Endothelial cell of umbilical vein (primary cell): ENCODE results near the gene CACNA2D3. TPM values are rescaled to one million over a fixed set of nuclear protein-coding genes. Genes with fewer than 3 reads are reported as not detected.

Experiments used
- BruUV-seq: library from RNA; stranded (reverse); fragments of 400-500 nt; replicated peaks from 2 replicates; lab custom pipeline; 2021; lab: Mats Ljungman, UMichigan
- CTCF ChIA-PET: fragments of 300-600, 350-600 bp; sonication (Branson Sonifier 250); formaldehyde crosslinking; loops from one replicate; lab custom pipeline; 2021; ENCODE audit warnings: antibody characterized with exemption, inconsistent platforms; lab: Charles Lee
- POLR2A ChIA-PET: fragments of 300-600, 350-600 bp; sonication (Branson Sonifier 250); formaldehyde crosslinking; loops from one replicate; lab custom pipeline; 2021; ENCODE audit warnings: antibody characterized with exemption, inconsistent platforms; lab: Charles Lee
- DNase-seq: peaks from one replicate; pipeline ENCODE4 v3.0.0-alpha.2; 2011; ENCODE audit warnings: low read depth, low spot score
- FAIRE-seq: peaks from 2 replicates; lab custom pipeline; 2011; peaks lifted over from hg19 to GRCh38; lab: Jason Lieb, UNC
- H2AFZ ChIP-seq: 2 replicates; pipeline ENCODE4 v1.6.0; 2012; ENCODE audit warnings: low read depth, low read length, control low read depth, inconsistent platforms
- H3K27ac ChIP-seq: 2 replicates; pipeline ENCODE4 v1.5.1; 2011; ENCODE audit warnings: low read depth, mild to moderate bottlenecking, control low read depth, low read length, moderate library complexity; ENCODE audit not compliant: insufficient read depth
- H3K27me3 ChIP-seq, 2 experiments: 2 replicates each; pipeline versions ENCODE4 v1.6.0 to v1.6.1; 2011; ENCODE audit warnings: low read length in 2 of 2, mixed read lengths in 1 of 2; ENCODE audit not compliant: control insufficient read depth in 2 of 2, insufficient read depth in 2 of 2
- H3K36me3 ChIP-seq, 2 experiments: 2 replicates in 1 of 2; 3 replicates in 1 of 2; pipeline ENCODE4 v1.5.1; 2011; ENCODE audit warnings: low read length in 2 of 2, mild to moderate bottlenecking in 1 of 2, moderate library complexity in 1 of 2; ENCODE audit not compliant: control insufficient read depth in 2 of 2, insufficient read depth in 2 of 2; ENCODE audit errors: extremely low read depth in 1 of 2
- H3K4me1 ChIP-seq: 3 replicates; pipeline ENCODE4 v1.5.1; 2011; ENCODE audit warnings: mild to moderate bottlenecking, low read length; ENCODE audit not compliant: control insufficient read depth, insufficient read depth; ENCODE audit errors: extremely low read depth
- H3K4me2 ChIP-seq: 2 replicates; pipeline ENCODE4 v1.6.1; 2011; ENCODE audit warnings: low read length, control low read depth, mixed read lengths; ENCODE audit not compliant: insufficient read depth
- H3K4me3 ChIP-seq, 3 experiments: fragments of 200-600 bp in 1 of 3; sonication (generic), shearing (Covaris generic) in 1 of 3; replicated peaks in 1 of 3; 2 replicates each; pipeline ENCODE4 v1.5.1; 2011 to 2016; ENCODE audit warnings: control low read depth in 3 of 3, low read length in 3 of 3, mild to moderate bottlenecking in 2 of 3, inconsistent platforms in 1 of 3, low read depth in 1 of 3, moderate library complexity in 1 of 3; ENCODE audit not compliant: insufficient read depth in 1 of 3
- H3K79me2 ChIP-seq: 2 replicates; pipeline ENCODE4 v1.6.0; 2012; ENCODE audit warnings: low read length, inconsistent platforms; ENCODE audit not compliant: control insufficient read depth, insufficient read depth
- H3K9ac ChIP-seq: replicated peaks from 2 replicates; pipeline ENCODE3; 2011; ENCODE audit warnings: low read length, control low read depth; ENCODE audit not compliant: insufficient read depth; ENCODE audit errors: extremely low read depth
- H3K9me1 ChIP-seq: replicated peaks from 3 replicates; pipeline ENCODE4 v1.6.0; 2011; ENCODE audit warnings: mild to moderate bottlenecking, low read length; ENCODE audit not compliant: control insufficient read depth, insufficient read depth; ENCODE audit errors: extremely low read depth
- H3K9me3 ChIP-seq: replicated peaks from 2 replicates; pipeline ENCODE4 v1.5.1; 2012; ENCODE audit warnings: low read length, inconsistent platforms; ENCODE audit not compliant: control insufficient read depth, insufficient read depth
- H4K20me1 ChIP-seq: replicated peaks from 2 replicates; pipeline ENCODE3; 2011; ENCODE audit warnings: mild to moderate bottlenecking, low read length; ENCODE audit not compliant: control insufficient read depth, insufficient read depth; ENCODE audit errors: extremely low read depth
- CTCF ChIP-seq, 2 donors: IDR thresholded peaks; 1 replicate in 1 of 2; 2 replicates in 1 of 2; pipeline ENCODE4 v1.5.1; 2011; ENCODE audit warnings: low read length in 2 of 2, mild to moderate bottlenecking in 2 of 2, moderate library complexity in 2 of 2, control low read depth in 1 of 2, inconsistent platforms in 1 of 2, low read depth in 1 of 2; ENCODE audit not compliant: insufficient read depth in 1 of 2; ENCODE audit errors: extremely low read depth in 1 of 2
- EZH2 ChIP-seq: IDR thresholded peaks from 2 replicates; pipeline ENCODE4 v1.6.1; 2012; ENCODE audit warnings: borderline replicate concordance, low read depth, mild to moderate bottlenecking, moderate library complexity, low read length, inconsistent platforms; ENCODE audit not compliant: severe bottlenecking
- FOS ChIP-seq: IDR thresholded peaks from 2 replicates; pipeline ENCODE4 v1.6.1; 2011; ENCODE audit warnings: mild to moderate bottlenecking, low read length, moderate library complexity, borderline replicate concordance; ENCODE audit not compliant: insufficient read depth
- GATA2 ChIP-seq: IDR thresholded peaks from 2 replicates; pipeline ENCODE4 v1.7.0; 2011; ENCODE audit warnings: low read depth, mild to moderate bottlenecking, moderate library complexity, mixed read lengths, low read length; ENCODE audit not compliant: insufficient read length, insufficient read depth
- JUN ChIP-seq: IDR thresholded peaks from 2 replicates; pipeline ENCODE4 v1.6.1; 2011; ENCODE audit warnings: borderline replicate concordance, low read depth; ENCODE audit not compliant: insufficient read length, insufficient read depth
- MAX ChIP-seq: IDR thresholded peaks from 2 replicates; pipeline ENCODE4 v1.6.1; 2011; ENCODE audit not compliant: insufficient read depth, insufficient read length
- MYC ChIP-seq: IDR thresholded peaks from one replicate; pipeline ENCODE4 v1.6.1; 2011; ENCODE audit warnings: mild to moderate bottlenecking, low read depth, low read length
- POLR2AphosphoS5 ChIP-seq: IDR thresholded peaks from 2 replicates; pipeline ENCODE4 v1.6.1; 2012; ENCODE audit warnings: low read depth, mild to moderate bottlenecking, control low read depth, low read length, moderate library complexity; ENCODE audit not compliant: insufficient read depth
- dilution Hi-C: fragments of 300-500 bp; cut with MboI; formaldehyde crosslinking; loops from one replicate; pipeline ENCODE4 v1.15.0; 2019; ENCODE audit warnings: low sequenced_read_pairs; ENCODE audit not compliant: extremely low pct_ligation_motif_present
- intact Hi-C: fragments of 100-400 bp; cut with micrococcal nuclease; formaldehyde crosslinking; loops from one replicate; pipeline ENCODE4 v1.10.0; 2022
- polyA plus RNA-seq, 4 experiments: library from polyadenylated mRNA; depleted of rRNA in 3 of 4; stranded (reverse) in 3 of 4; unstranded in 1 of 4; fragments of >200 nt; gene quantifications; 2 replicates each; pipeline versions ENCODE4 v1.2.1 to v1.2.3, GENCODE V29; 2011 to 2012; ENCODE audit warnings: missing spikeins in 1 of 4
- total RNA-seq: library from RNA; stranded (reverse); gene quantifications from 2 replicates; pipeline ENCODE4 v1.2.3, GENCODE V29; 2021

CACNA2D3 gene
- total and polyA plus RNA-seq, 2 donors (not counting 3 experiments of a cell fraction or from before 2014, with no cell fraction given), result not detected

GRCh38 chr3:54985856-54986255 lies 863.5 kb downstream of the CACNA2D3 start:
- BruUV-seq, result no TSS peak
- DNase-seq, result no peak
- FAIRE-seq, result no peak

More at GRCh38 chr3:54985856-54986255, 863.5 kb downstream of the CACNA2D3 start:
- TF ChIP-seq EZH2, result no peak
- TF ChIP-seq CTCF (IDR thresholded peaks at IDR 0.05; ENCODE audit: extremely low read depth in 1 of 2, insufficient read depth in 1 of 2, low read depth in 1 of 2, low read length in 2 of 2), result no peak
- no peak for TF ChIP-seq POLR2AphosphoS5
- TF ChIP-seq FOS, result no peak
- TF ChIP-seq MYC, result no peak
- TF ChIP-seq GATA2, result no peak
- TF ChIP-seq JUN, result no peak
- no peak for TF ChIP-seq MAX
- ChIA-PET POLR2A (no interaction called here), CTCF (no interaction called here)
- no peaks in the 10 kb centered on the region for H3K36me3 ChIP-seq
- no peak overlapping the region for H3K4me3 ChIP-seq
- dilution Hi-C loops (no loop called here), intact Hi-C loops (no loop called here)
- H3K27me3 ChIP-seq, result no peaks in the 10 kb centered on the region
- H3K9ac ChIP-seq, result no peak overlapping the region
- H3K9me3 ChIP-seq, result peaks cover 4% of the 10 kb centered on the region
- H3K4me1 ChIP-seq, result no peaks in the 10 kb centered on the region
- H3K9me1 ChIP-seq, result no peaks in the 10 kb centered on the region
- no peak overlapping the region for H3K4me2 ChIP-seq
- H3K27ac ChIP-seq, result no peak overlapping the region
- H3K79me2 ChIP-seq, result no peaks in the 10 kb centered on the region
- H2AFZ ChIP-seq, result no peak overlapping the region
- no peaks in the 10 kb centered on the region for H4K20me1 ChIP-seq
